CMK (cell line): Measurements from ENCODE around the gene NME4.
"Not testable (repeated sequence)": the region's sequence is repeated elsewhere in the genome, so short reads cannot be mapped to it uniquely, and the experiment has no call there.

ENCODE experiments used
- DNase-seq: peaks from one replicate; pipeline ENCODE4 v3.0.0-alpha.2; 2010; ENCODE audit warnings: low read depth

NME4 gene

DNA sequence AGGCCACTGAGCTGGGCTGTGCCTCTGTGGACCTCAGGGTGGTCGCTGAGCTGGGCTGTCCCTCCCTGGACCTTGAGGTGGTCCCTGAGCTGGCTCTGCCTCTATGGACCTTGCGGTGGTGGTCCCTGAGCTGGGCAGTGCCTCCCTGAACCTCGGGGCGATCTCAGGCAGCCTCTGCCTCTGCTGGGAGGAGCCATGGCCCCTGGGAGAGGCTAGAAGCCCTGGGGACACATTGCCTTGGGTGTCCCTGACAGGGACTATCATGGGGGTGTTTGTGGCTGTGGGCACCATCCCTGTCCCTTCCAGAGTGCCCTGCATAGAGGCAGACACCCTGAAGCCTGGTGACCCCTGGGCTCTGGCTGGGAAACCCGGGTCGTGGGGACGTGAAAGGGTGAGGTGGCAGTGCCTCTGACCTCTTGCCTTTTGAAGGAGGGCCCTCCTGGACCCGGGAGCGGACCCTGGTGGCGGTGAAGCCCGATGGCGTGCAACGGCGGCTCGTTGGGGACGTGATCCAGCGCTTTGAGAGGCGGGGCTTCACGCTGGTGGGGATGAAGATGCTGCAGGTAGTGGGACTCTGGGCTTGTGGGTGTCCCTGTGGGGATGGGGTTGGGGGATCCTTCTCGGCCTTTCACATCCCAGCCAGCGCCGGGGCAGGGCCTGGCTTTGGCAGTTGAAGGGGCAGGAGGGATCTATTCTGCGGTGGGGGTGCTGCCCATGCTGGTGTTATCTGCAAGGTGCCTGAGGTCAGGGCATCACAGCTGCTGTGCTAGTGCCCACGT lies 1.8 kb downstream of the NME4 start:
- no peak for DNase-seq

DNA sequence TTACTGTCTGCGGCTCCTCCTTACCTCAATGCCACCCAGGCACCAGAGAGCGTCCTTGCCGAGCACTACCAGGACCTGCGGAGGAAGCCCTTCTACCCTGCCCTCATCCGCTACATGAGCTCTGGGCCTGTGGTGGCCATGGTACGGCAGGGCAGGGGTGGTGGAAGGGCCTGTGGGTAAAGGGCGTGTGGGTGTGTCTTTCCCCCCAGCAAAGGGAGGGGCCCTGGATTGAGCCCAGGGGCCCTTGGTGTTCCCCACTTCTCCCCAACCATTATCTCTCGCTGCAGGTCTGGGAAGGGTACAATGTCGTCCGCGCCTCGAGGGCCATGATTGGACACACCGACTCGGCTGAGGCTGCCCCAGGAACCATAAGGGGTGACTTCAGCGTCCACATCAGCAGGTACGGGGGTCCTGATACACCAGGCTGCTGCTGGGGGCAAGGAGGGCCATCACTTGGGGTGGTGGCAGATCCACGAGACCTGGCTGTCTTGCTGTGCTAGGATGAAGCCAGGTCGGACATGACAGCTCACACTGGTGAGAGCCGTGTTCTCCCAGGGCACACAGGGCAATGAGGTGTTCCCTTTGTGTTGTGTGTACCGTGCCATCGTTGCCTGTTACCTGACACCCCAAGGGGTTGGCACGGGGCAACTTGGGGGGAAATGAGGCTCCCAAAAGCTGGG lies 2.5 kb downstream of the NME4 start:
- no peak for DNase-seq

DNA sequence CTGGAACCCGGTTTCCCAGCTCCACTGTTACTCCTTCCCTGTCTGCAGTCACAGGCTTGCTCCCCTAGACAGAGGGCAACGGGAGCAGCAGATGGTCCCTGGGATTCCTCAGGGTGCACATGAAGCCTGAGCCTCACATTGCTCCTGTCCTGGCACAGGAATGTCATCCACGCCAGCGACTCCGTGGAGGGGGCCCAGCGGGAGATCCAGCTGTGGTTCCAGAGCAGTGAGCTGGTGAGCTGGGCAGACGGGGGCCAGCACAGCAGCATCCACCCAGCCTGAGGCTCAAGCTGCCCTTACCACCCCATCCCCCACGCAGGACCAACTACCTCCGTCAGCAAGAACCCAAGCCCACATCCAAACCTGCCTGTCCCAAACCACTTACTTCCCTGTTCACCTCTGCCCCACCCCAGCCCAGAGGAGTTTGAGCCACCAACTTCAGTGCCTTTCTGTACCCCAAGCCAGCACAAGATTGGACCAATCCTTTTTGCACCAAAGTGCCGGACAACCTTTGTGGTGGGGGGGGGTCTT lies 3.1 kb downstream of the NME4 start:
- DNase-seq, result no peak

DNA sequence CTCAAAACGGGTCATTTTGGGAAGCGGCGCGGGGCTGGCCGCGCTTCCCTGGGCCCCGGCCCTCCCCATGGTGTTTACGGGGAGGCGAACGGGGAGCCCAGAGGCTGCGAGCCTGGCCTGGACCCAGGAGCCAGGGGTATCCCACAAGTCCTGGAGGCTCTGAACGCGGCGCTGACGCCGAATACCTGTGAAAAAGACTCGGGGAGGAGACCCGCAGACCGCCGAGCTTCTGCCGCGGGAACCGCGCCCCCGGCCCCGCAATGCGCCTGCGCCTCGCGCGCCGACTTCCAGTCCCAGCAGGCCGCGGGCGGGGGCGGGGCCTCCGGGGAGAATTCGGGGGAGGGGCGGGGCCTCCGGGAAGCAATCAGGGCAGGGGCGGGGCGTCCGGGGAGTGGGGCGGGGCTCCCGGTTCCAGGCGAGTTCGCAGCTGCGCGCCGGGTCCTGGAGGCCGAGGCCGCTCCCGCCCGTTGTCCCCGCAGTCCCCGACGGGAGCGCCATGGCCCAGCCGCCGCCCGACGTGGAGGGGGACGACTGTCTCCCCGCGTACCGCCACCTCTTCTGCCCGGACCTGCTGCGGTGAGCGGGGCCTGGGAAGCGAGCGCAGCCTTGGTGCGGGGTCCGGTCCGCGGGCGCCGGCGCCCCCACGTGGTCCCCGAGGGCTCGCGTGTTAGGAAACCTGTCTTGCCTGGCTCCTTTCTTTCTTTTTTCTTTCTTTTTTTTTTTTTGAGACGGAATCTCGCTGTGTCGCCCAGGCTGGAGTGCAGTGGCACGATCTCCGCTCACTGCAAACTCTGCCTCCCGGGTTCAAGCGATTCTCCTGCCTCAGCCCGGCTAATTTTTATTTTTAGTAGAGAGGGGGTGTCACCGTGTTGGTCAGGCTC lies 4.7 kb downstream of the NME4 start, which contains the start of gene DECR2:
Gene DECR2 (plus strand): TSS at position 418 of the 881 bp plus-strand sequence. CDS start 79 bp downstream, at position 497.
- peak; percentile 63 for DNase-seq

DNA sequence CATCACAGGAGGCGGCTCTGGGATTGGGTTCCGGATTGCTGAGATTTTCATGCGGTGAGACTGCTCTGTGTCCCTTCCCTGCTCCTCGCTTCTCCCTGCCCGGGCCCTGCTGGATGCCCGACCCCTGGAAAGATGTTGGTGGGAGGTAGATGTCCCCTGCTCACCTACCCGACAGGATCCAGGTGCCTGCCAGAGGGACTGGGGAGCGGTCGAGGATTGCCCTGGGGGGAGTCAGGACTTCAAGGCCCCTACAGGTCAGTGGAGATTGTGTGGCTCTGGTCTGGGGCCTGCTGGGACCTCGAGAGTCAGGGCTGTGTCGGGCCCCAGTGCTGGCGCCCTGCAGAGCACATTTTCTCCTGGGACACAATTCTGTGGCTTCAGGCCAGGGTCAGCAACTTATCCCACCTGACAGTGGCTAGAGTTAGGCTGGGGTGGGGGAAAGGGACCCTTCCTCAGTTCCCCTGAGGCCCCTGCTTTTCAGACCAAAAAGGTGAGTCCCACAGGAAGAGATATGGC lies 8.0 kb downstream of the NME4 start:
- no peak for DNase-seq

DNA sequence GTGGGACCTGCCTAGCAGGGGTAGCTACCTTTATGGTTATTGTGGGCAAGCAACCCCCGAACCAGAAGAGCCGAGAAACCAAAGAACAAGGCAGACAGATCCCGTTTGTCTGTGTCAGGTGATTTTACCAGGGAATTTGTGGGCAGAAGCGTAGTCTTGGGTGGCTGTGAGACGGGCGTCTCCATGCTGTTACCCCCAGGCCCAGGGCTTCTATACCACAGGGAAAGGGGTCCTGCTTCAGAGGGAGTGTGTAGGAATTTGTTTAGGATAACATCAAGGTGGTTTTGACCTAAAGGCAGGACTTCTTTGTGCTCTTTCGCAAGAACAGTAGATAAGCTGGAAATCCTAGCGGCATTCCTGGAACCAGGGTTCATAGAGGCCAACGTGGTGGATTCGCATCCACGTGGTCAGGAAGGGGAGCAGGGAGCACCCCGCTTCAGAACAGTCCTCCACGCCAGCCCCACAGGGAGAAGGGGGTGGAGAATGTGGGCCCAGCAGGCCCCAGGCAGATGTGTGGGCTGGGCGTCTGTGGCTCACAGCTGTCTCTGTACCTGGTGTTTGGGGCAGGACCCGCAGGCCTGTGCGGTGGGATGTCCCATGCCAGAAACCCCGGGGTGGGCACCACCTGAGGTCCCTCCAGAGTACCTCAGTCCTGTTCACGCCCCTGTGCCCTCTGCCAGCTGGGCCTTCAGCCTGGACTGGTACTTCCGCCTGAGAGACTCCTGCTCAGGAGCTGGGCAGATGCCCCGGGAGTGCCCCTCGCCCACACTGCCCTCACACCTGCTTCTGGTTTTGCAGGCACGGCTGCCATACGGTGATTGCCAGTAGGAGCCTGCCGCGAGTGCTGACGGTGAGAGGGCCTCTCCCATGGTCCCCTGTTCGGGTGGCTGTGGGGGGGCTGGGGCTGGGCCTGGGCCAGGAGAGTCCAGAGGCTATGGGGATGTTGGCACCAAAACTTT lies 8.8 kb downstream of the NME4 start:
- DNase-seq, result no peak

DNA sequence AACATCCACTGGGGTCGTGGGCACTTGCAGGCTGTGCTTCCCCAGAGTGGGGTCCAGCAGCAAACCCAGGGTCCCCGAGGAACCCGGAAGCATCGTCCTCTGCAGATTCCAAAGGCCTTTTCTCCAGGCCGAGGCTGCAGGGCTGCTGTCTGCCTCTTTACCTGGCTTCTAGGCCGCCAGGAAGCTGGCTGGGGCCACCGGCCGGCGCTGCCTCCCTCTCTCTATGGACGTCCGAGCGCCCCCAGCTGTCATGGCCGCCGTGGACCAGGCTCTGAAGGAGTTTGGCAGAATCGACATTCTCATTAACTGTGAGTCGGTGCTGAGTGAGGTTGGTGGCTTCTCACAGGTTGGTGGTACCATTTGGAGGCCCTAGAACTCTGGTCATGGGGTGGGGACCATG lies 10.3 kb downstream of the NME4 start:
- DNase-seq, result no peak

DNA sequence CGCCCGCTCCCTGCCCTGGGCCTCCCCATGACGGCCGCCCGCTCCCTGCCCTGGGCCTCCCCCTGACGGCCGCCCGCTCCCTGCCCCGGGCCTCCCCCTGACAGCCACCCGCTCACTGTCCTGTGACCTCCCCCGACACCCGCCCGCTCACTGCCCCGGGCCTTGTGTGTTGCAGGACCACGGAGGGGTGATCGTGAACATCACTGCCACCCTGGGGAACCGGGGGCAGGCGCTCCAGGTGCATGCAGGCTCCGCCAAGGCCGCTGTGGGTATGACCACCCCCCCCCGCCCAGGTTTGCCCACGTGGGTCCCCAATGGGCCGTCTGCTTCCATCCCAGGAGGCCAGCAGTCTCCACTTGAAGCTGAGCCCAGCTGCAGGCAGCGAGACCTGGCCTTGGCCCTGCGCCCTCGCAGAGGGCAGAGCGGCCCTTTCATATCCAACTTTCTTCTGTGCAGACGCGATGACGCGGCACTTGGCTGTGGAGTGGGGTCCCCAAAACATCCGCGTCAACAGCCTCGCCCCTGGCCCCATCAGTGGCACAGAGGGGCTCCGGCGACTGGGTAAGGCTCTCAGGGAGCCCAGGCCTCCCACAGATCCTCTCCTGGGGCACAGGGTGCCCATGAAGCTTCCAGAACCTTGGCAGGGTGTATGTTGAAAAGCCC lies 13.6 kb downstream of the NME4 start:
- no peak for DNase-seq

DNA sequence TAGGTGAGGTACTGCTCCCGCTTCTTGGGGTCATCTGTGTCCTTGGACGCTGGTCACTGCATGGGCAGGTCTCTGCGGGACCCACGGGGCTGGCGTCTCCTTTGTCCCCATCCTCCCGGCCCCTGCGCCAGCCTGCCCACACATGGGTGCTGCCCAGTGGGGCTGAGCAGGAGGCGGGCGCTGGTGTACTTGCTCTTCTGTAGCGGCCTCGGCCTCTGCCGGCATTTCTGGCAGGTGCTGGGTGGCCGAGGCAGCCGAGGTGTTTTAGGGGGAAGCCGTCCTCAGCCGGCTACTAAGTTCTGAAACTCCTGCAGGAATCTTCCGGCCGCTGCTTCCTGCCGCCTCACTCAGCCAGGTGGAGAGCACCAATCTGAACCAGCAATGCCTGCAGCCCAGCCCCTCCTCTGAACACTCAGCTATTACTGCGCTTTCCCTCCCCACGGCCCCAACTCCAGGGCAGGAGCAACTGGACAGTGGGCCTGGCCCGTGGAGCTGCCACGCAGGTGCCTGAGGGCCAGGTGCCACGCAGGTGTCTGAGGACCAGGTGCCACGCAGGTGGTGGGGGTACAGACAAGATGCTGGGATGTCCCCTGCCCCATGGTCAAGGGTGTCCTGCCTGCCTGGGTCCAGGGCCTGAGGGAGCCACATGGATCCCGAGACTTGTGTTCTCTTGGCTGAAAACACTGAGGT lies 14.7 kb downstream of the NME4 start:
- no peak for DNase-seq

DNA sequence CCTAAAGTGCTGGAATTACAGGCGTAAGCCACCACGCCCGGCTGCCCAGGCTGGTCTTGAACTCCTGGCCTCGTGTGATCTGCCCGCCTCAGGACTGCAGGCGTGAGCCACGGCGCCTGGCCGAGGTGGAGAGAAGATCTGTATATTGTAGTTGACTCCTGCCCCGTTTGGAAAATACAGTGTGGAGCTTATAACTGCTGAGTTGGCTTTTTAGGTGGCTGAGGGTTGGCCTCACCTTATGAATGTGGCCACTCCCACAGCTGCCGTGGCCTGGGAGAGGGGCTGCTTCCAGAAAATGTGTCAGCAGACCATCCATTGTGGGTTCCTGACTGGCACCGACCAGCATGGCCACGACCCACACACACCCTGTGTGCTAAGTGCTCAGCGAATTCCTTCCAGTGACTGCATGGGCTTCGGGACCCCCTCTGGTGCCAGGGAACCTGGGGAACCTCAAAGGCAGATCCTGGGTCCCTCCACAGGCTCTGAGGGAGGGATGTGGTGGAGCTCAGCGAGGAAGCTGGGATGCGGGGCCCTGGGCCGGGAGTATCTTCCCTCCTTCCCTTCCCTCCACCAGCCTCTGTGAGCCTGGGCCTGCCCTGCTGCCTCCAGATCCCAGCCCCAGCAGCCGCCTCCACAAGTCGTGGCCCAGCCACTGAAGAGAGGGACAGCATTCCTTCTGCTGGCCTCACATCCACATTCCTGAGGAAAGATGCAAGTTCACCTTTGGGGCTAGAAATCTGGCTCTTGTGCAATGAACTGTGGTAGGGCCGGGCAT lies 17.6 kb downstream of the NME4 start:
- no peak for DNase-seq

DNA sequence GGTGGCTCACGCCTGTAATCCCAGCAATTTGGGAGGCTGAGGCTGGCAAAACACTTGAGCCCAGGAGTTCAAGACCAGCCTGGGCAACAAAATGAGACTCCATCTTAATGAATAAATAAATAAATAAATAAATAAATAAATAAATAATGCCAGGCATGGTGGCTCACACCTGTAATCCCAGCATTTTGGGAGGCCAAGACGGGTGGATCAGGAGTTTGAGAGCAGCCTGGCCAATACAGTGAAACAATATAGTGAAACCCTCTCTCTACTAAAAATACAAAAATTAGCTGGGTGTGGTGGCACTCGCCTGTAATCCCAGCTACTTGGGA lies 18.1 kb downstream of the NME4 start:
- not testable (repeated sequence) for DNase-seq

DNA sequence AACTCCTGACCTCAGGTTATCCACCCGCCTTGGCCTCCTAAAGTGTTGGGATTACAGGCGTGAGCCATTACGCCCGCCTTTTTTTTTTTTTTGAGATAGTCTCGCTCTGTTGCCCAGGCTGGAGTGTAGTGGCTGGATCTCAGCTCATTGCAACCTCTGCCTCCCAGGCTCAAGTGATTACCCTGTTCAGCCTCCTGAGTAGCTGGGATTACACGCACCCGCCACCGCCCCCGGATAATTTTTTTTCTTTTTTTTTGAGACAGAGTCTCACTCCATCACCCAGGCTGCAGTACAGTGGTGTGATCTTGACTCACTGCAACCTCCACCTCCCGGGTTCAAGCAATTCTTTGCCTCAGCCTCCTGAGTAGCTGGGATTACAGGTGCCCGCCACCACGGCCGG lies 25.2 kb downstream of the NME4 start:
- DNase-seq, result not testable (repeated sequence)

DNA sequence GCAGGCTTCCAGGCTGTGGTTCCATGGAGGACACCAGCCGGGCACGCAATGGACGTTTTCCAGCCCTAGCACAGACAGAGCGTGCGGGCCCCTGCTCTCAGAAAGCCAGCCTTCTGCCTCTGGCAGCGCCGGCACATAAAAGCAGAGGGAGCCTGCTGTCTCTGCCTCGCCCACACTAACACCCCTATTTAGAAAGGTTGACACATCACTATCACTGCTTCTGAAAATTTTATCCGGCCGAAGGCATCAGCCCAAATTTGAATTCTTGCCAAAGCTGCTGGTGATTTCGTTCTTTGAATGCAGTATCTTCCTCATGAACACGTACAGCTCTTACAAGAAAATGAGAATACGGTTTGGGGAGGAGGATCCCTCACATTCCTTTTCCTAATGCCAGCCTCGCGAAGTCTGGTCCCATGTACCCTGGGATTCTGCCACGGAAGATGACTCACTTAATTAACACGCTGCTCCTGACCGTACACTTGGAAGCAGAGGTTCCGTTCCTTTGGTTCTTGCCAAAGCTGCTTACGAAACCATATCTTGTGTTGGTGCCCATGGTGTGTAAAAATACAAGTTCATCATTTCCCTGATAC lies 27.1 kb downstream of the NME4 start:
- no peak for DNase-seq

DNA sequence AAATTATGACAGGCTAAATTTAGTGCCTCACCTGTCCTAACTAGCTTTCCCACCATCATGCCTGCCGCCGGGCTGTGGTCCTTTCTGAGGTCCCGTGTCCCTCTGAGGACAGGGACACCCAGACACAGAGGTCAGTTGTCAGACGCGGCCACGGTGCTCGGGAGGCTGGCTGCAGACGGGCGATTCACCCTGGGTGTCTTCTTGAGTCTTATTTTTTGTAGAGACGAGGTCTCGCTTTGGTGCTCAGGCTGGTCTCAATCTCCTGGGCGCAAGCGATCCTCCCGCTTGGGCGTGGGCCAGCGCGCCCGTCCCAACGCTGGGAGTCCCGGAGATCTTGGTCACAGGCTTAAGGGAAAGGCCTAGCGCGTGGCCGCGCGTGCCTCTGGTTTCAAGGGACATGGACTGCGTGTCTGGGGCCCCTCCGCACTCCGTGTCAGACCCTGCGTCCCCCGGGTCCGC lies 27.7 kb downstream of the NME4 start:
- DNase-seq, result no peak

DNA sequence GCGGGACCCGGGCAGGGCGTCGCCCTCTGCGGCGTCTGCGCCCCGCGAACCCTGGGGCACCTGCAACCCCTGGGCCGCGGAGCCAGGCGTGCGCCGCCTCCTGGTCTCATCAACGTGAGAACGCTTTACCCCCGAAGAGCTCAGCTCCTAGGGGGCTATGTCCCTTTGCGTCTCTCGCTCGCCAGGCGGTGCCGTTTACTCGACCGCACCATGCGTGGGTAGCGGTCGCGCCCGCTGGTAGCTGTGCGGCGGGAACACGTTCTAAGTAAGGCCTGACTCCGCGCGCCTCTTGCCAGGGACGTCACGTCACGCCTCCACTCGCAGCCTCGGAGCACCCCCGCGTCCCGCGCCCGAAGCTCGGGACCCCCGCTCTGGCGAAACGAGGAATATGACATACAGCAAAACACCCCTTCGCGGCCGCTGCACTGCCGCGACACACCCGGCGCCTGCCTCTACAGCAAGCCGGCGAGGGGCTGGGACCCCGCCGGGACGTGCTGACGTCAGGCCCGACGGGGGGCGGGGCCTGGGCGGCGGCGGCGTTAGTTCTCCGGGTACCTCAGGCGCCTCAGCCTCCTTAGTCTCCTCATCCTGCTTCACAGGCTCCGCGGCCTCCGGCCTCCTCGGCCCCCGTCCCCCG lies 28.2 kb downstream of the NME4 start, which contains the start of gene RAB11FIP3:
Gene RAB11FIP3 (plus strand): TSS at position 568 of the 637 bp plus-strand sequence. CDS start 358 bp downstream, outside the sequence.
- DNase-seq, result peak; percentile 61

DNA sequence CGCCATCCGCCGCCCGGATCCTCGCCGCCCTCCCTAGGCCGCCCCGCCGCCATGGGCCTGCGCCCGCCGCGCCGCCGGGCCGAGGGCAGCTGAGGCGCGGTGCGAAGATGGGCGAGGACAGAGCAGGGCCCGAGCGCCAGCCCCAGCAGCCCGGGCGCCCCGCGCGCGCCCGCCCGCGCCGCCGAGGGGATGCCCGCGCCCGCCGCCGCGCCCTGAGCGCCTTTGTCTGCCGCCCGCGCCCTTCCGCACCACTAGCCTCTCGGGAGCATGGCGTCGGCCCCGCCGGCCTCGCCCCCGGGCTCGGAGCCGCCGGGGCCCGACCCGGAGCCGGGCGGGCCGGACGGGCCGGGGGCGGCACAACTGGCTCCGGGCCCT lies 28.7 kb downstream of the NME4 start:
- no peak for DNase-seq

DNA sequence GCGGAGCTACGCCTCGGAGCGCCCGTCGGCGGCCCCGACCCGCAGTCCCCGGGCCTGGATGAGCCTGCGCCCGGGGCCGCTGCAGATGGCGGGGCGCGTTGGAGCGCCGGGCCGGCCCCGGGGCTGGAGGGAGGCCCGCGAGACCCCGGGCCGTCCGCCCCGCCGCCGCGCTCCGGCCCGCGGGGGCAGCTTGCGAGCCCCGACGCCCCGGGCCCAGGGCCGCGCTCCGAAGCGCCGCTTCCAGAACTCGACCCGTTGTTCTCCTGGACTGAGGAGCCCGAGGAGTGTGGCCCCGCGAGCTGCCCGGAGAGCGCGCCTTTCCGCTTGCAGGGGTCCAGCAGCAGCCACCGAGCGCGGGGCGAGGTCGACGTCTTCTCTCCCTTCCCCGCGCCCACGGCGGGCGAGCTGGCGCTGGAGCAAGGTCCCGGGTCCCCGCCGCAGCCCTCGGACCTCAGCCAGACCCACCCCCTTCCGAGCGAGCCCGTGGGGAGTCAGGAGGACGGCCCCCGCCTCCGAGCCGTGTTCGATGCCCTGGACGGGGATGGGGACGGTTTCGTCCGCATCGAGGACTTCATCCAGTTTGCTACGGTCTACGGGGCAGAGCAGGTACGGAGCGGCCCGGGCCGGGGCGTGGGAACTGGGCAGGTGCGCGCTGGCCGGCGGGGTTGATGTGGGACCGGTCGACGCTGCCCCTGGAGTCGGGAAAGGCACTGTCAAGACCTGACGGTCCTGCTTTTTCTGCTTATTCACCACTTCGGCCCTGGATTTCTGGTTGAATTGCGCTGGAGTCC lies 29.3 kb downstream of the NME4 start:
- no peak for DNase-seq
